Activated CD4-positive, alpha-beta T cell treated with anti-CD3 and anti-CD28 coated beads, Interleukin-2, amount 50 U/mL, for 4 hours (primary cell): ENCODE data around the gene GGT5.
"Not testable (repeated sequence)": the region's sequence is repeated elsewhere in the genome, so short reads cannot be mapped to it uniquely, and the experiment has no call there.

Experiments used
- DNase-seq, 2 experiments: peaks; one replicate each; pipeline ENCODE4 v3.0.0-alpha.2; 2020

GGT5 gene

DNA sequence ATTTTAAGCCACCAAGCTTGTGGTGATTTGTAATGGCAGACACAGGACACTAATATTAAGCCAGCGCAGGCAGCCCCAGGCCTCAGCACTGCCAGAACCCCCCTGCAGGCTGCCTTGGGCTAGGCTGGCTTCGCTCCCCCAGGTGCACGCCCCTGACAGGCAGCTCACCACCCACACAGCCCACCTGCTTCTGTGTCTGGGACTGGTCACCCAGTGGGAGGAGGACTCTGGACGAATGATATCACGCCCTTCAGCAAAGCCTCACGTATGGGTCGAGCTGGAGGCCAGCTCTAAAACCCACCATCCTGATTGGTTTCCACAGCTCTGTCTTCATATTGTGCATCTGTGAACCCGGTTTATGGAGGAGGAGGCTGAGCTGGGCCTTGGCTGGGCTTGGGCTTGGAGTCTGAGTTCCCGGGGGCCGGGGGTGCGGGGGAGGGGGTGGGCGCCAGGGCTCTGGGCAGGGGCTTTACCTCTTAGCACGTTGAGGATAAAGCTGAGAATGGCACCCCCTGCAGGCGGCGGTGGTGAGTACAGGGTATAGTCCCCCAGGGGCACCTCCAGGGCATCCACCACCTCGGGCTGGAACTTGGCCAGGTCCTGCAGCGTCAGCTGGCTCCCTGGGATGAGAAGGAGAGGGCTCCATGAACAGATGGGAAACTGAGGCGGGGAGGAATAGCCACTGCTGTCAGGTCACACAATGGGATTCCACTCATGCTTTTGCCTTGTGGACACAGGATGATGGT lies 13.8 kb downstream of the GGT5 start:
- DNase-seq: peak; percentile 60 to 66

DNA sequence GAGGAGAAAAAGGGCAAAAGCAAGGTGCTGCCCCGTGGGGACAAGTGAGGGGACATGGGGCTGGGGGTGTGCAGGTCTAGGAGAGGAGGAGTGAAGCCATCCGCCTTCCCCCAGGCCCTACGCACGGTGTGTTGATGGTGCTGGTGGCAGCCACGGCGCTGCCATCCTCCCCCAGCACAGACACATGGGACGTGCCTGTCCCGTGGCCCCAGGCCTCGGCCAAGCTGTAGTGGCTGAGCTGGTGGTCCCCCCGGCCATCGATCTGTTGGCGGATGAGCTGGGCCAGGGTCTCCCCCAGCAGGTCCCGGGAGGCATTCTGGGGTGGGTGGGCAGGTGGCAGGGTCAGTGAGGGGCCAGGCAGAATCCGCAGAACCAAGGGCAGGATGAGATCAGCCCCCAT lies 18.9 kb downstream of the GGT5 start:
- no peak for DNase-seq

DNA sequence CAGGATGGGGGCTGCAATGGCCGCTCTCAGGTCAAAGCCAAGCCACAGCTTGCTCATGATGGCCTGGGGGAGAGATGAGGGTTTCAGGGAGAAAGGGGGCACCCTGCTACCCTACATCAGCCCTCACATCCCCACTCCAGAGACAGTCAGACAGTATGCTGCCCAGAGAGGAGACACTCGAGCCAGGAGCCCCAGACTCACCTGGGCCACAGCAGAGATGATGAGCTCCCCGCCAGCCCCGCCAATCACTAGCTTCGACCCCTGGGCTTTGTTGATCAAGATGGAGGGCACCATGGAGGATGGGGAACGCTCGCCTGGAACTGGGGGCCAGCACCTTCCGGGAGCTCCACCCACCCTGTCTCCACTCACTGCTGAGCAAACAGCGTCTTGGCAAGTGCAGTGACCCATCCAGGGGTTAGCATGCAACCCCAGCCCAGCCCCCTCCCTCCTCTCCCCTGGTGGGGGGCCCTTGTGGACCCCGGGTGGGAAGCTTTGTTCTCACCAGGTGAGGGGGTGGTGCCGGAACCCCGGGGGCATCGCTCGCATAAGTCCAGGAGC lies 19.8 kb downstream of the GGT5 start:
- no peak for DNase-seq

DNA sequence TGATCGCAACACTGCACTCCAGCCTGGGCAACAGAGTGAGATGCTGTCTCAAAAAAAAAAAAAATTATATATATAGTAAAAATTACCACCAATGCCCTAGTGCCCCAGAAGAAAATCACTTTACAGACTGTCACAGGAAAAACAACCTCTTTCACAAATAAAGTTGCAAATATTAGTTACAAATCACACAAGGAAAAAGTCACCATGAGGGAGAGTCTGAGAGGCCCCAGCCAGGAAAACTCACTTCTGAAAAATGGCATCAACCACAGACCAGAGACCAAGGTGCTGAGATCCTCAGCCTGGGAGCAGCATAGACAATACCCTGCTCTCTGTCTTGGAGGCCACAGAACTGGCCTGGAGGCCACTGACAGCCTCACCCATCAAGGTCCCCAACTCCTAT lies 20.4 kb downstream of the GGT5 start:
- no peak for DNase-seq

DNA sequence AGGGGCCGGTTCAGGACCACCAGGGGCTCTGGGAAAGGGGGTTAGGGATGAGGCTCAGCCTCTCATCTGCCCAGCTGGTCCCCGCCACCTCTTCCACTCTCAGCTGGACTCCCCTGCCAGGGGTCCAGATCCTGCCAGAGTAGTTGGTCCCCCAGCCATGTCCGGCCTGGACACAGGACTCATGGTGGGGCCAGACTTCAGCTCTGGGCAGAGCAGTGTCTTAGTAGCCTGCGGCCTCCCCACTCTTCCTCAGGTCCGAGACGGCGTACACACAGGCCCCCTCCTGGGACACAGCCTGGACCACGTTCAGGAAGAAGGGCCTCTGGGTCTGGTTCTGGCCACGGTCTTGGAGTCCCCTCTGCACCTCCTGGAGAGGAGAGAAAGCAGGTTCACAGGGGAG lies 25.1 kb downstream of the GGT5 start:
- no peak for DNase-seq

DNA sequence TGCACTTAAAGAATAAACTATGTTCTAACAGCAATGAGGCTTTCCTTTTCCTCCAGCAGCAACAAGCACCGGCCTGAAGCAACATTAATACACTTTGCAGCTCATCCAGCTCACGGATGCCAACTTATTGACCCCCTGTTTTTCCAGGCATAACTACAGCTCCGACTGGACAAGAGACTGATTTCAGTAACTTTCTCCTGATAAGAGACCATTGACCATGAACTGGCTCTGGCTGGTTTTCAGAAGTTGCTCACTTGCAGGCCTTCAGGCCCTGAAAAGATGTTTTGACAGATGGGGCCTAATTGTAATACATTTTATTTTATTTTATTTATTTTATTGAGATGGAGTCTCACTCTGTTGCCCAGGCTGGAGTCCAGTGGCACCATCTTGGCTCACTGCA lies 27.5 kb downstream of the GGT5 start:
- no peak for DNase-seq

DNA sequence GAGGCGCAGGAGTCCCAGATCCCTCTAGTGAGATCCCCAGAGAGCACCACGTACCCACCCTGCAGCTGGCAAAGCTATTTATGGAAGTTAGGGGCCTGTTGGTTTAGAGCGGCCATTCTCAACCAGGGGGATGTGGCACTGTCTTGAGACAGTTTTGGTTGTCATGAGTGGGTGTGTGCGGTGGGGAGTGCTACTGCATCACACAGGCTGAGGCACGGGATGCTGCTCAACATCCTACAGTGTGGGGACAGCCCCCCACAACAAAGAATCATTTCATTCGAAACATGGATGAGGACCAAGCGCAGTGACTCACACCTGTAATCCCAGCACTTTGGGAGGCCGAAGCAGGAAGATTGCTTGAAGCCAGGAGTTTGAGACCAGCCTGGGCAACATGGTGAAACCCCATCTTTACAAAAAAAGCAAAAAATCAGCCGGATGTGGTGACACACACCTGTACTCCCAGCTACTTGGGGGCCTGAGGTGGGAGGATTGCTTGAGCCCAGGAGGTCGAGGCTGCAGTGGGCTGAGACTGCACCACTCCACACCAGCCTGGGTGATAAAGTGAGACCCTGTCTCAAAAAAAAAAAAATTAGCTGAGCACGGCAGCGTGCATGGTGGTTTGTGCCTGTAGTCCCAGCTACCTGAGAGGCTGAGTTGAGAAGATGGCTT lies 28.2 kb downstream of the GGT5 start:
- no peak for DNase-seq

DNA sequence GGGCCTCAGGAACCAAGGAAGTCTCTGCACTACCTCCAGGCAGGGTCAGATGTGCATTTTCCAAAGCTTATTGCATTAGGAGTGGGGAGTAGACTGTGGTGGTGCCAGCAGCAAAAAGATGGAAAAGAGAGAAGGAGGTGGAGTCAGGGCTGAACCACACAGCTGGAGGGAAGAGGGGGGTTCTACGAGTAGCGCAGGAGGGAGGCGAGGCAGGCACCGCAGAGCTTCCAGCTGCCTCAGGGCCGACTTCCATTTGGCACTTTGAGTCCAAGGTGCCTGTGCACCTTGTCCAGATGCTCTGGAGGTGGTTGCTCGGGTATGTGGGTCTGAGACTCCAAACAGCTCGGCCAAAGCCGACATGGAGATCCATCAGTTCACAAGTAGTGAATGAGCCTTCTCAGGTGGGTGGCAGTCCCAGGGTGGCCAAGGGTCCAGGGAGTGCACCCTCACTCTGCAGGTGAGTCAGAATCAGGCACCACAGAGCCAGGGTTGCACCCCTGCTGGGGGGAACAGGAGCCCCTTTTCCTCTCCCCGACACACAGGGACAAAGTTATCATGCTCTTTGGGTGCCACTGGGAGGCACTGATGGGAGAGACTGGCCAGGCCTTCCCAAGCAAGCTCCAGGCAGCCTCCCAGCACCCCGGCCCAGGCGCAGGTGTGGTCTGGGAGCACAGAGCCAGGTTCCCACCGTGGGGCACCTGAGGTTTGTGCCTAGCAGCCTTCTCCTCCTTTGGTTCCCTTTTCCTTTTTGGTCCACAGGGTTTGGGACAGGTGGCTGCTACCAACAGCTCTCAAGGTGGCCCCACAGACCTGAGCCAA lies 30.2 kb downstream of the GGT5 start:
- DNase-seq: no peak

DNA sequence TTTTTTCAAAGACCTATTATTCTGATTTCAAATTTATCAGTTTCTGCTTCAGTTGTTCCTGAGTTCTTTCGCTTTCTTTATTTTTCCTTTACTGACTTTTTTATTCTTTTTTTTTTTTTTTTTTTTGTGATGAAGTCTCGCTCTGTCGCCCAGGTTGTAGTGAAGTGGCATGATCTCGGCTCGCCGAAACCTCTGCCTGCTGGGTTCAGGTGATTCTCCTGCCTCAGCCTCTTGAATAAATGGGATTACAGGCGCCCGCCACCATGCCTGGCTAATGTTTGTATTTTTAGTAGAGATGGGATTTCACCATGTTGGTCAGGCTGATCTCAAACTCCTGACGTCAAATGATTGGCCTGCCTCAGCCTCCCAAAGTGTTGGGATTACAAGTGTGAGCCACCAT lies 31.8 kb downstream of the GGT5 start:
- not testable (repeated sequence) for DNase-seq

DNA sequence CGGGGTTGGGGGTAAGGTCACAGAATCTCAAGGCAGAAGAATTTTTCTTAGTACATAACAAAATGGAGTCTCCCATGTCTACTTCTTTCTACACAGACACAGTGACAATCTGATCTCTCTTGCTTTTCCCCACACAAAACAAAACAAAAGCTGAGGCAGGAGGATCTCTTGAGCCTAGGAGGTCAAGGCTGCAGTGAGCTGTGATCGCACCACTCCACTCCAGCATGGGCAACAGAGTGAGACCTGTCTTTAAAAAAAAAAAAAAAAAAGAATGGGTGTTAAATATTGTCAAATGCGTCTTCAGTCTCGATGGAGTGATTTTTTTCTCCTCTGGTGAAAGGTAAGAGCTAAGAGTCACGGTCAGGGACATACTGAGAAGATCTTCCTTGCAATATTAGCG lies 33.2 kb downstream of the GGT5 start:
- DNase-seq: not testable (repeated sequence)

DNA sequence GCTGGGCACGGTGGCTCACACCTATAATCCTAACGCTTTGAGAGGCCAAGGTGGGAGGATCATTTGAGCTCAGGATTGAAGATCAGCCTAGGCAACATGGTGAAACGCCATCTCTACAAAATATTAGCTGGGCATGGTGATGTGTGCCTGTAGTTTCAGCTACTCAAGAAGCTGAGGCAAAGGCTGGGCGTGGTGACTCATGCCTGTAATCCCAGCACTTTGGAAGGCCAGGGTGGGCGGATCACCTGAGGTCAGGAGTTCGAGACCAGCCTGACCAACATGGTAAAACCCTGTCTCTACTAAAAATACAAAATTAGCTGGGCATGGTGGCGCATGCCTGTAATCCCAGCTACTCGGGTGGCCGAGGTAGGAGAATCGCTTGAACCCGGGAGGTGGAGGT lies 34.5 kb downstream of the GGT5 start:
- DNase-seq: not testable (repeated sequence)

DNA sequence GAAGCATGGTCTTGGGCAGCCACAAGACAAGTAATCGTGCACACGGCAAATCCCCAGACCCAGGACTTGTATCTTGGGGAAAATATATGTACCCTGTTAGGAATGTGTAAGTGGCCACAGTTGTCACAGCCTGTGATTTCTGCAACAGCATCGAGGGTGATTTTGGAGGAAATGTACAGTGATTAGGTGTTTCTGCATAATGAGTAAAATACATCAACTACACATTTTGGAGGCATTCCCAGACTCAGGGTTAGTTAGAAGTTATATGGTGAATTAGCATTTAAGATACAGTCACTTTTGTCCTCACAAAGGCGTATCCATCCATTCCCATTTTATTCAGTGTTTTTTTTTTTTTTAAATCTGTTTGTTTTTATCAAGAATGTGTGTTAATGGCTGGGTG lies 35.2 kb downstream of the GGT5 start:
- no peak for DNase-seq

DNA sequence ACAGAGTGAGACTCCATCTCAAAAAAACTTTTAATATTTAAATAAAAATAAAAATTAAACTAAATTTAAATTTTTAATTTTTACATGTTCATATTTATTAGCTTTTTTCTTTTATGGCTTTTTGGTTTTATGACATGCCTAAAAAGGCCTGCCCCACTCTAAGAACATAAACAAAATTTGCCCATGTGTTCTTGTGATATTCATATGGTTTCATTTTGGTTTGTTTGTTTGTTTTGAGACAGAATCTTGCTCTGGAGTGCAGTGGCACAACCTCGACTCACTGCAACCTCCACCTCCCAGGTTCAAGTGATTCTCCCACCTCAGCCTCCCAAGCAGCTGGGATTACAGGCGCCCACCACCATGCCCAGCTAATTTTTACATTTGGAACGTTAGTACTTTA lies 35.9 kb downstream of the GGT5 start:
- no peak for DNase-seq

DNA sequence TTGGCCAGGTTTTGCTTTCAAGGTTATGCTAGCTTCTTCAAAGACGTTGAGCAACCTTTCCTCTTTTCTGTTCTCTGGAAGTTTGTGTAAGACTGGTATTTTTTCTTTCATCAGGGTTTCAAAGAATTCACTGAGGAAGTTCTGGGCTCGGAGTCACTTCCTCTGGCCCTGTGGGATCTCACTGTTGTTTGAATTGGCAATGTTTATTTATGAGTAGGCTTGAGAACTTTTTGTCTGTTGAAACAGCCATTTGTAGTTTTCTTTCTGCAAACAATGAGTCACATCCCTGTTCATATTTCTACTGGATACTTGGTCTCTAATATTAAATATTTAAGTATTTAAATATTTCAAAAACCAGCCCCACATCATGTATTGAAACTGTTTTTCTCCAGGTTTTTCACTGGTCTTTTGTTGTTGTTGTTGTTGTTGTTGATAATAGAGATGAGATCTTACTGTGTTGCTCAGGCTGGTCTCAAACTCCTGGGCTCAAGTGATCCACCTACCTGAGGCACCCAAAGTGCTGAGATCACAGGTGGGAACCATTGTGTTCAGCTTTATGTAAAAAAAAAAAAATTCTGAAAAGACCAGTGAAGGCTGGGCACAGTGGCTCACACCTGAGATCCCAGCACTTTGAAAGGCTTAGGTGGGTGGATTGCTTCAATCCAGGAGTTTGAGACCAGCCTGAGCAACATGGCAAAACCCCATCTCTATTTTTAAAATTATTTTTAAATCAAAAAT lies 36.7 kb downstream of the GGT5 start:
- DNase-seq: no peak

DNA sequence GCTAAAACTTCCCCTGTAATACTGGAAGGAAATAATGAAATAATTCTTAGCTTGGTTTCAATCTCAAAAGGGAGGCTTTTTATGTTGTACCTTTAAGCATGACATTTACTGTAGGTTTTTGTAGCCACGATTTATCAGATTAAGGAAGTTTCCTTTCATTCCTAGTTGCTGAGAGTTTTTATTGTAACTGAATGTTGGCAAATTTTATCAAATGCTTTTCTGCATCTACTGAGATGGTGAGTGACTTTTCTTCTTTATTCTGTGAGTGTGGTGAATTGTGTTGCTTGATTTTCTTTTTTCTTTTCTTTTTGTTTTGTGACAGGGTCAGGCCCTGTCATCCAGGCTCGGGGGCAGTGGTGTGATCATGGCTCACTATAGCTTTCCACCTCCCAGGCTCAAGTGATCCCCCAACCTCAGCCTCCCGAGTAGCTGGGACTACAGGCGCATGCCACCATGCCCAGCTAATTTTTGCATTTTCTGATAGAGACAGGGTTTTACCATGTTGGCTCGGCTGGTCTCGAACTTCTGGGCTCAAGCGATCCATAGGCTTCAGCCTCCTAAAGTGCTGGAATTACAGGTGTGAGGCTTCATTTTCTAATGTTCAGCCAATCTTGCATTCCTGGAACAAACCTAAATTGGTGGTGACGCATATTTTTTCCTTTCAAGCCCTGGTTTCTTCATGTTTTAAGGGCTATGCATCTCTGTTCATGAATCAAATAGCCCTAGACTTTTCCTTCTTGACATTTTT lies 37.4 kb downstream of the GGT5 start:
- no peak for DNase-seq

DNA sequence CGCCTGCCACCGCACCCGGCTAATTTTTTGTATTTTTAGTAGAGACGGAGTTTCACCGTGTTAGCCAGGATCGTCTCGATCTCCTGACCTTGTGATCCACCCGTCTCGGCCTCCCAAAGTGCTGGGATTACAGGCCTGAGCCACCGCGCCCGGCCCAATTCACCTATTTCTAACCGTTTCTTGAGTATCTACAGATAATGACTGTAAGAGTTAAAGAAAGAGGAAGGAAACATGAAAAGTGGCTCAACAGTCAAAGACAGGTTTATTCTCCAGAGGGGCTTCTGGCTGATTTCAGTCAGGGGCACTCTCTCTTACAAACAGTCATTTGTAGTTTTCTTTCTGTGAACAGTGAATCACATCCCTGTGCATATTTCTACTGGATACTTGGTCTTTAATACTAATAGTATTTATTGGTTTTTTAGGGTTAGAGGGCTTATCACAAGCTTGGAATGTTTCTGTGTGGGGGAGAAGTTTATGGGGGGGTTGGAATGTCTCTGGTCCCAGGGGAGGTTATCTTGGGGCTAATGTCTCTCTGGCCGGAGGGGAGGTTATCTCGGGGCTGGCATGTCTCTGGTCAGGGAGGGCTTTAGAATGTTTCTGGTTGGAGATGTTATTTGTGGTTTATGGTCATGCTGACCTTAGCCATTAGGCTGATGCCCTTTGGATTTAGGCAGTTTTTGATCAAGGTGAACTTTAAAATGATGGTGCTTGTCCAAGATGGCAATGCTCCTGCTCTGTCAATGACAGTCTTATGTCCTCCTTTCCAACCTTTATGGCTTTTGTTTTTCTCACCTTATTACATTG lies 38.2 kb downstream of the GGT5 start:
- DNase-seq: not testable (repeated sequence)

DNA sequence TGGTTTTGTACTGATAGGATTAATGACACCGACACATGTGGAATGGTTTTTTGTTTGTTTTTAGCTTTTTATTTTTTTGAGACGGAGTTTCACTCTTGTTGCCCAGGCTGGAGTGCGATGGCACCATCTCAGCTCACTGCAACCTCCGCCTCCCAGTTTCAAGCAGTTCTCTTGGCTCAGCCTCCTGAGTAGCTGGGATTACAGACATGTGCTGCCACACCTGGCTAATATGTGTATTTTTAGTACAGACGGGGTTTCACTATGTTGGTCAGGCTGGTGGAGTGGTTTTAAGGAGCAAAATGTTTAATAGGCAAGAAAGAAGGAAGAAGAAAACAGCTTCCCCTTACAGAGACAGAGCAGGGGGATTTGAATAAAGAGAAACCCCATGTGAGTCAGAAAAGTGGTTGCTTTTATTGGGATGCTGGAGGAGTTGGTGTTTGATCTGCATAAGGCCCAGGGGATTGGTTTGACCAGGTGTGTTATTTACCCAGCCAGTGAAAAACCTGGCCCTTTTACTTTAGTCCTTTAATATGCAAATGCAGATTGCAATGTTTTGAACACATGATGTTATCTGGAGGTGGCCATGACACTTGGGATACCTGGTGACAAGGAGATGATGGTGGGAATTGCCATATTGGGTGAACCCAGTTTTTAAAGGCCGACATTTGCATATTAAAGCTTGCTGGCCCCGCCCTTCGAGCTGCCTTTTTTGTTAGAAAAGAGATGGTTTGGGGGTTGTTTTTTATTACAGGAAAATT lies 39.3 kb downstream of the GGT5 start:
- no peak for DNase-seq

DNA sequence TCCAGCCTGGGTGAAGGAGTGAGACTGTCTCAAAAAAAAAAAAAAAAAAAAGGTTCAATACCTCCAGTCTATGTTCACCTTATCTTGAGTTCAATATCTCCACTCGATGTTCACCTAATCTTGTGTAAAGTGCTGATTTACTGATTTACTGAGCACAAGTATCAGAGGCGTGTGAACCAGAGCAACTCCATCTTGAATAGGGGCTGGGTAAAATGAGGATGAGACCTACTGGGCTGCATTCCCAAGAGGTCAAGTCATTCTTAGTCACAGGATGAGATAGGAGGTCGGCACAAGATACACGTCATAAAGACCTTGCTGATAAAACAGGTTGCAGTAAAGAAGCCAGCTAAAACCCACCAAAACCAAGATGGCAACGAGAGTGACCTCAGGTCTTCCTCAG lies 41.0 kb downstream of the GGT5 start:
- DNase-seq: not testable (repeated sequence)

DNA sequence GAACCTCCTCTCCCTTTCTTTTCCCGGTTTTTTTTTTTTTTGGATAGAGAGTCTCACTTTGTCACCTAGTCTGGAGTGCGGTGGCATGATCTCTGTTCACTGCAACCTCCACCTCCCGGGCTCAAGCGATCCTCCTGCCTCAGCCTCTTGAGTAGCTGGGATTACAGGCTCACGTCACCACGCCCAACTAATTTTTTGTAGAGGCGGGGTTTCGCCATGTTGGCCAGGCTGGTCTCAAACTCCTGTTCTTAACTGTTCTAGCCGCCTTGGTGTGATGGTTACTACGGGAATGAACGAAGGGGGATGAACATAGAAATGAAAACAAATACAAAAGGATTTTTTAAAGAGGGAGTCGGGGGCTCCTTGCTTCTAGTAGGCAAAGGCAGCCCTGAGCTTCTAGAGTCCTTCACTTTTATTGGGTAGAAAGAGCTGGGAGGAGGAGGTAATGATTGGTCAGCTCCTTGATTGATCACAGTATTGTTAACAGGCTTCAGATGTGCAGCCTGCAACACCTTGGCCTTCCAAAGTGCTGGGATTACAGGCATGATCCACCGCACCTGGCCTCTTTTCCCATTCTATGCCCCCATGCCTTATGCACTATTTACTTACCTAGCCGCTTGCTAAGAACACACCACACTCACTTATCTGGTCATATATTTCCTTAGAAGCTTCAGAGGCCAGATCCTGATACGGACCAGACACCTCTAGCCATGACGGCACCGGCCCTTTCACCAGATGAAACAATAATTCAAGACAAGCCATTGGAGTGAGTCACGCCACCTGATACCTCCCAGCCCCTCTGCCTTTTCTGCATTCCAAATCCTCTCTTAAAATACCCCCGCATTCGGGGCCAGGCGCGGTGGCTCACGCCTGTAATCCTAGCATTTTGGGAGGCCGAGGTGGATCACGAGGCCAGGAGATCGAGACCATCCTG lies 42.9 kb downstream of the GGT5 start:
- DNase-seq: no peak
